NCI-H510A (cell line): ENCODE results near the gene RBM26.

Experiments
- DNase-seq: peaks from one replicate; lab custom pipeline; 2025; lab: John Stamatoyannopoulos, UW

Gene RBM26

GRCh38 chr13:79423801-79424642 lies 18.0 kb upstream of the RBM26 start:
- DNase-seq: no peak

- no peak for DNase-seq
Measured at GRCh38 chr13:79423340-79423739, 17.3 kb upstream of the RBM26 start.

GRCh38 chr13:79419365-79419764 lies 13.3 kb upstream of the RBM26 start:
- no peak for DNase-seq

- DNase-seq: no peak
Measured at GRCh38 chr13:79417741-79418140, 11.7 kb upstream of the RBM26 start.

- no peak for DNase-seq
Measured at GRCh38 chr13:79413521-79413920, 7.5 kb upstream of the RBM26 start.

- no peak for DNase-seq
Measured at GRCh38 chr13:79409828-79410227, 3.8 kb upstream of the RBM26 start.

- no peak for DNase-seq
Measured at GRCh38 chr13:79407349-79407979, 1.4 kb upstream of the RBM26 start.

GRCh38 chr13:79406597-79406908 lies 498 bp upstream of the RBM26 start:
- DNase-seq: no peak

- DNase-seq: no peak
Measured at GRCh38 chr13:79405501-79405830, 589 bp downstream of the RBM26 start.

- DNase-seq: no peak
Measured at GRCh38 chr13:79404985-79405384, 1.1 kb downstream of the RBM26 start.

- DNase-seq: no peak
Measured at GRCh38 chr13:79404361-79404760, 1.7 kb downstream of the RBM26 start.

GRCh38 chr13:79403113-79403512 lies 2.9 kb downstream of the RBM26 start:
- DNase-seq: no peak

GRCh38 chr13:79402679-79403078 lies 3.4 kb downstream of the RBM26 start:
- no peak for DNase-seq

- DNase-seq: no peak
Measured at GRCh38 chr13:79402074-79402635, 3.9 kb downstream of the RBM26 start.

- no peak for DNase-seq
Measured at GRCh38 chr13:79401259-79402070, 4.6 kb downstream of the RBM26 start.

GRCh38 chr13:79398915-79399314 lies 7.1 kb downstream of the RBM26 start:
- no peak for DNase-seq

- DNase-seq: no peak
Measured at GRCh38 chr13:79398127-79398526, 7.9 kb downstream of the RBM26 start.

- DNase-seq: no peak
Measured at GRCh38 chr13:79395881-79396280, 10.2 kb downstream of the RBM26 start.

- DNase-seq: no peak
Measured at GRCh38 chr13:79393564-79394249, 12.3 kb downstream of the RBM26 start.

GRCh38 chr13:79392882-79393563 lies 13.0 kb downstream of the RBM26 start:
- DNase-seq: no peak

GRCh38 chr13:79389026-79389425 lies 17.0 kb downstream of the RBM26 start:
- DNase-seq: no peak

GRCh38 chr13:79387853-79388252 lies 18.2 kb downstream of the RBM26 start:
- DNase-seq: no peak
